ENCODE data around the gene APH1A.

DNA sequence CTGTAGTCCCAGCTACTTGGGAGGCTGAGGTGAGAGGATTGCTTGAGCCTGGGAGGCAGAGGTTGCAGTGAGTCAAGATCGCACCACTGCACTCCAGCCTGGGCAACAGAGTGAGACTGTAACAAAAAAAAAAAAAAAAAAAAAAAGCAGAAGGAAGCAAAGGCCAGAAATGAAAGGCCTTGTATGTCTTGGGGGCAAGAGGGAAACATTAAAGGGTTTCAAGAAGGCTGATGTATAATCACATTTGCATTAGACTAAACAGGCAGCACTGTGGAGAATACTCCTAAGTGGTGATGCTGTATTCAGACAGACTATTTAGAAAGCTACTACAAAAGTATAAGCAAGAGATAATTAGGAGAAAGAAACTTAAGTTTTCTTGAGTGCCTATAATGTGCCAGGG lies 43.3 kb downstream of the APH1A start:
- TF ChIP-seq, protein P1, sequence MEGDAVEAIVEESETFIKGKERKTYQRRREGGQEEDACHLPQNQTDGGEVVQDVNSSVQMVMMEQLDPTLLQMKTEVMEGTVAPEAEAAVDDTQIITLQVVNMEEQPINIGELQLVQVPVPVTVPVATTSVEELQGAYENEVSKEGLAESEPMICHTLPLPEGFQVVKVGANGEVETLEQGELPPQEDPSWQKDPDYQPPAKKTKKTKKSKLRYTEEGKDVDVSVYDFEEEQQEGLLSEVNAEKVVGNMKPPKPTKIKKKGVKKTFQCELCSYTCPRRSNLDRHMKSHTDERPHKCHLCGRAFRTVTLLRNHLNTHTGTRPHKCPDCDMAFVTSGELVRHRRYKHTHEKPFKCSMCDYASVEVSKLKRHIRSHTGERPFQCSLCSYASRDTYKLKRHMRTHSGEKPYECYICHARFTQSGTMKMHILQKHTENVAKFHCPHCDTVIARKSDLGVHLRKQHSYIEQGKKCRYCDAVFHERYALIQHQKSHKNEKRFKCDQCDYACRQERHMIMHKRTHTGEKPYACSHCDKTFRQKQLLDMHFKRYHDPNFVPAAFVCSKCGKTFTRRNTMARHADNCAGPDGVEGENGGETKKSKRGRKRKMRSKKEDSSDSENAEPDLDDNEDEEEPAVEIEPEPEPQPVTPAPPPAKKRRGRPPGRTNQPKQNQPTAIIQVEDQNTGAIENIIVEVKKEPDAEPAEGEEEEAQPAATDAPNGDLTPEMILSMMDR (IDR thresholded peaks at IDR 0.05; ENCODE audit: insufficient read depth, low read length, poor library complexity, severe bottlenecking): no peak
- TF ChIP-seq EZH2phosphoT487 (conservative IDR thresholded peaks at IDR 0.05; ENCODE audit: low read length): no peak

All from SU-DHL-6 (cell line).